ENCODE data around the gene PSMD9. TPM values are rescaled to one million over a fixed set of nuclear protein-coding genes. Genes with fewer than 3 reads are reported as not detected.

PSMD9 gene
- total RNA-seq, 1 donor from 2014 or later = 85.3 TPM

DNA sequence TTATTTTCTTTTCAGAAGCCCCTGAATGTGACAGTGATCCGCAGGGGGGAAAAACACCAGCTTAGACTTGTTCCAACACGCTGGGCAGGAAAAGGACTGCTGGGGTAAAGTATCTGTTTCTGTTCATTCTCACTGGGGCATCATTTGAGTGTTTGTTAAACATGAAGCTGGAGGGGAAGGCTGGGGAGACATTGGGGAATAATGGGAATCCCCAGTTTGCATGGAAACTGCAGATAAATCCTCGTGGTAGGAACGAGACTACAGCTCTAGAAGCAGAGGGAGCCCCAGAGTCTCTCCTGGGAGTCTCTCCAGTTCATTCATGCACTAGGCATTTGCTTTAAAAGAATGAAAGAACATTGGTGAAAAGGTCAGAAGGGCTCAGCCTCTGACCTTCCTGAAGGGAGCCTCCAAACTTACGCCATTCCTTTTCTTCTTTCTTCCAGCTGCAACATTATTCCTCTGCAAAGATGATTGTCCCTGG, 27.3 kb downstream of the PSMD9 start:
- H3K36me3 ChIP-seq (ENCODE audit: control insufficient read depth, insufficient read depth, low read length) = peaks cover 4% of the 10 kb centered on the region
- no peaks in the 10 kb centered on the region for H3K27me3 ChIP-seq (ENCODE audit: control insufficient read depth, insufficient read depth, low read length)
- TF ChIP-seq, protein P1, sequence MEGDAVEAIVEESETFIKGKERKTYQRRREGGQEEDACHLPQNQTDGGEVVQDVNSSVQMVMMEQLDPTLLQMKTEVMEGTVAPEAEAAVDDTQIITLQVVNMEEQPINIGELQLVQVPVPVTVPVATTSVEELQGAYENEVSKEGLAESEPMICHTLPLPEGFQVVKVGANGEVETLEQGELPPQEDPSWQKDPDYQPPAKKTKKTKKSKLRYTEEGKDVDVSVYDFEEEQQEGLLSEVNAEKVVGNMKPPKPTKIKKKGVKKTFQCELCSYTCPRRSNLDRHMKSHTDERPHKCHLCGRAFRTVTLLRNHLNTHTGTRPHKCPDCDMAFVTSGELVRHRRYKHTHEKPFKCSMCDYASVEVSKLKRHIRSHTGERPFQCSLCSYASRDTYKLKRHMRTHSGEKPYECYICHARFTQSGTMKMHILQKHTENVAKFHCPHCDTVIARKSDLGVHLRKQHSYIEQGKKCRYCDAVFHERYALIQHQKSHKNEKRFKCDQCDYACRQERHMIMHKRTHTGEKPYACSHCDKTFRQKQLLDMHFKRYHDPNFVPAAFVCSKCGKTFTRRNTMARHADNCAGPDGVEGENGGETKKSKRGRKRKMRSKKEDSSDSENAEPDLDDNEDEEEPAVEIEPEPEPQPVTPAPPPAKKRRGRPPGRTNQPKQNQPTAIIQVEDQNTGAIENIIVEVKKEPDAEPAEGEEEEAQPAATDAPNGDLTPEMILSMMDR (IDR thresholded peaks at IDR 0.05; ENCODE audit: insufficient read depth, low read length, severe bottlenecking) = no peak
- peak; percentile 73 for DNase-seq (ENCODE audit: low read depth)
- FAIRE-seq = no peak
- H3K4me3 ChIP-seq (ENCODE audit: low read depth, low read length) = no peak overlapping the region

DNA sequence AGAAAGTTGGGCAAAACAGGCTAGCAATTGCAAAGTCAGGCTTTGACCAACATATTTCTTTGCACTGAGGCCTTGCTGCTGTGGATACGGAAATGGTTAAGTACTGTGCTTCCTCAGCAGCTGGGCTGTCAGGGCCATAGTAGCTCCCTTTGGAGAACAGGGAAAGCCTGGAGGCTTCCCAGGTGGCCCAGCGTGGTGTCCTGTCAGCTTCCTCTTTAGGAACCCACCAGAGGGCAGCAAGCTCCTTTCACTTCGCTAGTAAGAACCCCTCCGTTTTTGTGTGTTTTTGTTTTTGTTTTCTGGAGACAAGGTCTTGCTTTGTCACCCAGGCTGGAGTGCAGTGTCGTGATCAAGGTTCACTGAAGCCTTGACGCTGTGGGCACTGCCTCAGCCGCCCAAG, 28.1 kb downstream of the PSMD9 start:
- TF ChIP-seq, protein P1 (IDR thresholded peaks at IDR 0.05; ENCODE audit: insufficient read depth, low read length, severe bottlenecking) = peak; percentile 42
- no peaks in the 10 kb centered on the region for H3K27me3 ChIP-seq (ENCODE audit: control insufficient read depth, insufficient read depth, low read length)
- DNase-seq (ENCODE audit: low read depth) (no peak), FAIRE-seq (no peak)
- peaks cover 4% of the 10 kb centered on the region for H3K36me3 ChIP-seq (ENCODE audit: control insufficient read depth, insufficient read depth, low read length)
- no peak overlapping the region for H3K4me3 ChIP-seq (ENCODE audit: low read depth, low read length)

DNA sequence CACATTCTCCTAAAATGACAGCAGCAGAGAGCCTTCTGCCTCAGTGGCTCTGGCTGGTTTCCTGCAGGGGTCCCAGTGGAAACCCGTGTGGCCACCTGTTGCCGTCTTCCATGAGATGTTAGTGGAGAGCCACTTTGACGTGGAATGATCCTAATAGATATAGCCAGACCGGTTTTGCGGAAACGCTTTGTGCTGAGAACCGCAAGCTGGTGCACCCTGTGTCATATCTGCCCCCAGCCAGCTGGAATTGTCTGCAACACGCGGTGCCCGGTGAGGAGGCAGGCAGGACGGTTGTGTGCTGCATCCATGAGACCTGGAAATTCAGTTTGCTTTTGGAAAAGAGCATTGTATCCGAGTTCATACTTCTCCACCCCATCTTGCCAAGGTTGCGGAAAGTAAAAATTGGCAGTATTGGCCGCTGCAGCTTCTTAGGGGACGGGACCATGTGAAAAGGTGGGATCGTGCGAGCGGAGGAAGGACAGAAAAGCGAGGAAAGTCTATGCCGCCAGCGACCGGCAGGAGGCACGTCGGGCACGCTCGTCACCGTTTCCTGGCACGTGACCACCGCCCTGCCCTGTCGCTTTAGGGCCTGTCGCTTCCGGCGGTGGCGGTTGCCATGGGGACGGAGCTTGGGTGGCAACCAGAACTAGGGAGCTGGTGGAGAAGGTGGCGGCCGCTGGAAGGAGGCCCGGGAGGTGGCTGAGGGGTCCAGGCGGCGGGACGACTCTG, 29.5 kb downstream of the PSMD9 start, which contains the start of gene CFAP251:
TSS of gene CFAP251 (plus strand) at position 643 of the 729 bp plus-strand sequence. CDS start 2,714 bp downstream, outside the sequence.
- FAIRE-seq (no peak), DNase-seq (ENCODE audit: low read depth) (peak; percentile 71)
- peak within 1 kb of the TSS; percentile 54 for H3K4me3 ChIP-seq (ENCODE audit: low read depth, low read length)
- no peaks in the 10 kb centered on the region for H3K27me3 ChIP-seq (ENCODE audit: control insufficient read depth, insufficient read depth, low read length)
- H3K36me3 ChIP-seq (ENCODE audit: control insufficient read depth, insufficient read depth, low read length) = peaks cover 4% of the 10 kb centered on the region
- TF ChIP-seq, protein P1 (IDR thresholded peaks at IDR 0.05; ENCODE audit: insufficient read depth, low read length, severe bottlenecking) = peak; percentile 88

DNA sequence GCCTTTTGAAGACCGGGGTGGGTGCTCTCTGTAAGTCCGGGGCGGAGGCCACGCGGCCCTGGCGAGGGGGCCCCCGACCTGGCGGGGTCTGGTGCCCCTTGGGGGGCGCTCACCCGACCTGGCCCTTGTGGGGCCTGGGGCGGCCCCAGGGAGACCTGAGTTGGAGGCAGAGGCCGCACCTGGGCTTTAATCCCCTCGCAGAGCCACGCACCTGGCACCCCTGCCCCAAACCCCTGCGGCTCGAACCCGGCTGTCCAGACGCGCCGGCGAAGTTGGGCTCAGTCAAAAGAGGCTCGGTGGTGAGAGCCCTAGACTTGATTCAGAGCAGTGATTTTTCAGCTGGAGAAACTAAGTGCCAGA, 30.1 kb downstream of the PSMD9 start:
- no peaks in the 10 kb centered on the region for H3K27me3 ChIP-seq (ENCODE audit: control insufficient read depth, insufficient read depth, low read length)
- FAIRE-seq = no peak
- TF ChIP-seq, protein P1 (IDR thresholded peaks at IDR 0.05; ENCODE audit: insufficient read depth, low read length, severe bottlenecking) = no peak
- peak overlapping the region; percentile 54 for H3K4me3 ChIP-seq (ENCODE audit: low read depth, low read length)
- H3K36me3 ChIP-seq (ENCODE audit: control insufficient read depth, insufficient read depth, low read length) = peaks cover 4% of the 10 kb centered on the region
- DNase-seq (ENCODE audit: low read depth) = no peak

DNA sequence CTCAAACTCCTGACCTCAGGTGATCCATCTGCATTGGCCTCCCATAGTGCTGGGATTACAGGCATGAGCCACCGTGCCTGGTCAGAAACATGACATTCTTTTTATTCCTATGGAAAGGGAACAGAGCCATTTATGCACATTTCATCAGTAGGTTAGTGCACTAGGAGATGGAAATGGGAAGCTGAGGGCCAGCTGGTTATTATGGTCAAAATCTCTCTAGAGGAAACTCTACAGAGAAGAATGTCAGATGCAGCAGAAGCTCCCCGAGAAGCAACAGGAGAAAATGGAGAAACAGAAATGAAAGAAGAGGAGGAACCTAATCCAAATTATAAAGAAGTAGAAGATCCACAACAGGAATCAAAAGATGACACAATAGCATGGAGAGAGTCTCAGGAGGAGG, 32.5 kb downstream of the PSMD9 start:
- Histone ChIP-seq H3K27me3 (ENCODE audit: control insufficient read depth, insufficient read depth, low read length) (no peaks in the 10 kb centered on the region), H3K36me3 (ENCODE audit: control insufficient read depth, insufficient read depth, low read length) (peaks cover 4% of the 10 kb centered on the region), H3K4me3 (ENCODE audit: low read depth, low read length) (no peak overlapping the region)
- TF ChIP-seq, protein P1 (IDR thresholded peaks at IDR 0.05; ENCODE audit: insufficient read depth, low read length, severe bottlenecking) = no peak
- FAIRE-seq = no peak
- DNase-seq (ENCODE audit: low read depth) = no peak

DNA sequence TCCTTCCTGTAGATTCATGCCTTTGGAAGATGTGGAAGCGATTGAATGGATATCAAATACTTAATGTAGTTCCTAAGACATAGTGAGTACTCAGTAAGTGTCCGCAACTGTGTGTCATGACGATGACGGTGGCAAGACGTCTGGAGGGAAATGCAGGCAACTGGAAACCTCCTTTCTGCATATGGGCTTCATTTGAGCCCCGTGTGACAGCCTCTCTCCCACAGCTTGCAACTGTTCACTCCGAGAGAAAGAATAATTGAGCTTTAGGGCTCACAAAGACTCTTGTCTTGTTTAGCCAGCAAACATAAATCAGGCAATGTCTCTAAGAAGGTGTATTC, 36.7 kb downstream of the PSMD9 start:
- no peaks in the 10 kb centered on the region for H3K27me3 ChIP-seq (ENCODE audit: control insufficient read depth, insufficient read depth, low read length)
- FAIRE-seq (no peak), DNase-seq (ENCODE audit: low read depth) (no peak)
- TF ChIP-seq, protein P1 (IDR thresholded peaks at IDR 0.05; ENCODE audit: insufficient read depth, low read length, severe bottlenecking) = no peak
- H3K36me3 ChIP-seq (ENCODE audit: control insufficient read depth, insufficient read depth, low read length) = no peaks in the 10 kb centered on the region
- no peak overlapping the region for H3K4me3 ChIP-seq (ENCODE audit: low read depth, low read length)
